Muscle of back (tissue), 11 donors: ENCODE results near the gene ITPR1. TPM values are rescaled to one million over a fixed set of nuclear protein-coding genes. Genes with fewer than 3 reads are reported as not detected.

Source experiments
- DNase-seq, 3 donors: peaks; one replicate each; pipeline versions ENCODE4 v3.0.0 to v3.0.0-alpha.2; 2013
- polyA plus RNA-seq, 10 donors: library from polyadenylated mRNA; unstranded; fragments of 120-200 nt; gene quantifications; one replicate each; pipeline ENCODE4 v1.2.1, GENCODE V29; 2013; ENCODE audit not compliant: insufficient read length in 10 of 10

Gene ITPR1
- polyA plus RNA-seq, 10 donors, result 16.2 to 25.2 (median 20.5) TPM

DNA sequence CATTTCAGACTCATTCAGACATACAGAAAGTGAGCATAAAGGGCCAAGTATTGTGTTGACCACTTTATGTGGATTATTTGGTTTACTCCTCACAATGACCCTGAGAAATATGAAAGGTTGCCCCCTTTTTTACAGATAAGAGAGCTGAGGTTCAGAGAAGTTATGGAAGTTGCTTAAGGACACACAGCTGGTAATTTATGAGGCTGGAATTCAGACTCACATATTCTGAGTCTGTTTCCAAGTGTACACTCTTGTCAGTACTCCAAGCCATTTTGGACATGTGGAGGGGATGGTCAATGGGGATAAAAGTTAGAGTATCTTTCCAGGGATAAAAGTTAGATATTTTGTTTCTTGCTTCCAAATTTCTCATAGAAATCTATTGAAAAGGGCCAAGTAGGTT, 15.9 kb downstream of the ITPR1 start:
- DNase-seq, result no peak

DNA sequence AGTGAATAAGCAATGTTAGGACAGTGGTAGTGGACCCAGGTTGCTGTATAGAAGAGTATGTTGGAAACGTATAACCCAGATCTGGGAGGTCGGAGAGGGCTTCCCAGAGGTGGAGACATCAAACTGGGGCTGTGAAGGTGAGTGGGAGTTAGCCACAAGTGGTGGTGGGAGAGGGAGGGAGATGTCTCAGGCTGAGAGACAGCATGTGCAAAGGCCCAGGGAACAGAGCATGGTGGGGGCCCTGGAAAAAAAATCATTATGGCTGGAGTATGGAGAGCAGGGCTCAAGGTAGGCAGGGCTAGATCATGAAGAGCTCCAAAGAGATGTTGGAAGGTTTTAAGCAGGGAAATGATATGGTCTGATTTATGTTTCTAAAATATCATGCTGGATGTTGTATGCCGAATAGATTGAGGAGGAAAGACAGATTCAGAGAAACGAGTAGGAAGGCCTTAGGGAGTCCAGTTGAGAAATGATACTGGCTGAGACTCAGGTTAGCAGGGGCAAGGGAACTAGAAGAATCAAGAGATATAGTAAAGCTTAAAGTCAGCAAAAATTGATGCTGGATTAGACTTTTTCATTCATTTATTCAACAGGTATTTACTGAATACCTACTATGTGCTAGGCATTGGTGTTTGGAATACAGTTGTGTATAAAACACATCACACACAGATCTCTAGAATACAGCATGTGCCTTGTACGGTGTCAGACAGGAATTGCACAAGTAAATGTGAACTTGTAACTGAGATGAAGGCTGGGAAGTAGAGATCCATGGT, 17.0 kb downstream of the ITPR1 start:
- no peak for DNase-seq

GRCh38 chr3:4511491-4512262, 18.5 kb downstream of the ITPR1 start:
- DNase-seq, result no peak

DNA sequence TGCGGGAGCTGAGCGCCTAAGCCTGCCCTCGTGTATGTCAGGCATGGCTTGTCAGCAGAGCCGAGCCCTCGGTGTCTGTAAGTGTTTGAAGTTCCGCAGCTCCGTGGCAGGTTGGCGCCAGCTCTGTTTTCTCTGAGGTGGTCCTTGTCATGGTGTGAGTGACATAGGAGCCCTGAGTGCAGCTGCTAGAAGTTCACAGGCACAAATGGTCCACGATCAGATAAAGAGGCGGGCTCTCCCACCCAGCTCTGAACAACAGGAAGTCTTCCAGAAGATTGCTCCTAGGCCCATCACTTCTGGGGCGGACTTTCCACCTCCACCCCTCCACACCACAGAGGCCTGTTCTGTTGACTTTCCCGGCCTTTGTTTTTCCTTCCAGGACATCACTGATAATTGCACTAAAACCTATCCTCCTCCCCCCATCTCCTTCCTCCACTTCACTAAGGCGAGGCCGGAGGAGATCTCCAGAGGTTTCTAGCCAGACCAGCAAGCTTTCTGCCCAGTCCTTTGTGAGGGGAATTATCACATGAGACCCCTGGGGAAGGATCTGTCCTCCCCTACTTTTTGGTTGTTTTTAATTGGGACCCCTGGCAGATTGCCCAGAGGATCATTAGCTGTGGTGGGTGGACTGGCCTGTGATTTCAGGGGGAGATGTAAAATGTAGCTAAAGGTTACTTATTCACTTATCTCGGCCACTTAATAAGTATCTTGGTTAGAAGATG, 19.9 kb downstream of the ITPR1 start:
- DNase-seq, result no peak

DNA sequence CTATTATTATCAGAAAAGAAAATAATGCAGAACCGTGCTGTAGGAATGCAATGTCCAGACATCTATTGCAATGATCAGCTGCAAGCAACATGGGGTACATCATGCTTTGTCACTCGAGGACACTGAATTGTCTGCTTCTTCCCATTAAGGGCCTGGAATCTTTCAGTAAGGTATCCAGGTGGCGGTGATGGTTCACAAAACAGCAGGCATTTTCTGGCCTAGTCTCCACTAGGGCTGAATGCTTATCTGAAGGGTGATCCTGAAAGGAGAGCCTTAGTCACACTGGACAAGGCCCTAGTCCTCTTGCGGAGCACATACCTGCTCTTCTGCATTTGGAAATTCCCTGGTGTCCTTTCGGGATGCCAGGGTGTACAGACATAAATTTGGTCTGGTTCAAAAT, 21.2 kb downstream of the ITPR1 start:
- no peak for DNase-seq

DNA sequence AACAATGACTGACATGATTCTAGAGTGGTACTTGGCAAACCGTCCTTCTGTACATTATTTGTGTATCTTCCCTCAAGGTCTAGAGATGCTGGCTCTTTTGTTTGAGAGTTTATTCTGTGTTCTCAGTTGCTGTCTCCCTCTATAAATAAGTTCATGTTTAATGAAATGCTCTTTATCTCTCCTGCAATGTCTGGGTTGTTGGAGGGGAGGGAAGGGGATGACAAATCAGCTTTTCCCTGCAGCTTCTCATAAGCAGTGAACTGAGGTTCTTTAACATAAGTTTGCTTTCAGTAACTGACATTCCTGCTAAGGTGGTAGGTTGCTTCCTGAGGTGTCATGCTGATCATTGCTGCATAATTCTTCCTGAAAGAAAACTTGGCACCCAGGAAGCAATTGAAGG, 21.8 kb downstream of the ITPR1 start:
- no peak for DNase-seq

GRCh38 chr3:4515916-4516579, 22.9 kb downstream of the ITPR1 start:
- peak in 1 of 3 donors; percentile 63 for DNase-seq

DNA sequence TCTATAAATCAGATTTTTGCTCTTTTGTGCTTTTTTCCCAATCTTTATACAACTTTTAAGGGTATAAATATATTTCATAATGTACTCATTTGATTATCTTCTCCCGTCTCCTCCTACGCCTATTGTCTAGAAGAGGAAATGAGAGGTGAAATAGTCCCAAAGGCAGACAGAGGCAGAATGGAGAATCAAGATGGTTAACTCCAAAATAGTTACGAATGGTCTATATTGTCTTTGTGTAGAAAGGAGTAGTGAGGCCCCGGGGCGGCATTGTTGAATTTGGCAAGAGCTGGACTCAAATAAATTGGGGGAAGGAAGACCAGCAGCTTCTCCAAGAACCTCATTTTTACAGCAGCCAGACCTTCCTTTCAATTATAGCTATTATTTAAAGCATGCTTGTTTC, 23.9 kb downstream of the ITPR1 start:
- DNase-seq, result no peak

GRCh38 chr3:4517643-4518311, 24.6 kb downstream of the ITPR1 start:
- DNase-seq, result no peak

DNA sequence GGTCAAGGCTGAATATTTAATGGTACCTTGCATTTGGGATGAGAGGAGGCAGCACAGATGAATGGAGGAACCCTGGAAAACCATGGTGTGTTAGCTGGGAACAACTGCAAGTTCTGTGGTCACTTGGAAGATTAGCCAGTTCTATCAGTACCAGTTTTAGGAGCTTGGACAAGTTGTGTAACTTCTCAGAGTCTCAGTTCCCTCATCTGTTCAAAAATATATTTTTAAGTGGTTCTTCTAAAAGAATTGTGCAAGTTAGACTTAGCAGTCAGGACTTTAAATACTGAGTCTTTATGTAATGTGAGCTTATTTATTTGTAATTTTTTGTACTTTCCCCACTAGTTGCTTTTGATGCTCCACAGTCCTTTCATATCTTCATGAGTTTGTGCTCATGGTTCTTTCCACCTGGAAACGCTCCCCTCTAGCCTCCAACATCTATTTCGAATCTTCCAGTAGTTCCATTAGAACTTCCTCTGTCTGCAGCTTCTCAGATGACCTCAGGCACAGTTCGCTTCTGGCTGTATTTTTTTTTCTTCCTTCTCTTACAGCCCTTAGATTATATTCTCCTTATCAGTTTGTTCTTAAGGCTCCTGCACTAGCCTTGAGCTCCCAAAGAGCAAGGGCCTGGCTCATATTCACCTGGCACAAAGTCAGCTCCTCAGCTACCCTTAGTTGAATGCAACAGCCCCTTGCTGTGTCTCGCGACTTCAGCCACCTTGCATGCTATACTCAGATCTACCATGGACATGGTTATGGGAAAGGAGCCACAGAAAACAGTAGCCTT, 27.1 kb downstream of the ITPR1 start:
- no peak for DNase-seq

- no peak for DNase-seq
Measured at GRCh38 chr3:4522947-4523346, 29.8 kb downstream of the ITPR1 start.

DNA sequence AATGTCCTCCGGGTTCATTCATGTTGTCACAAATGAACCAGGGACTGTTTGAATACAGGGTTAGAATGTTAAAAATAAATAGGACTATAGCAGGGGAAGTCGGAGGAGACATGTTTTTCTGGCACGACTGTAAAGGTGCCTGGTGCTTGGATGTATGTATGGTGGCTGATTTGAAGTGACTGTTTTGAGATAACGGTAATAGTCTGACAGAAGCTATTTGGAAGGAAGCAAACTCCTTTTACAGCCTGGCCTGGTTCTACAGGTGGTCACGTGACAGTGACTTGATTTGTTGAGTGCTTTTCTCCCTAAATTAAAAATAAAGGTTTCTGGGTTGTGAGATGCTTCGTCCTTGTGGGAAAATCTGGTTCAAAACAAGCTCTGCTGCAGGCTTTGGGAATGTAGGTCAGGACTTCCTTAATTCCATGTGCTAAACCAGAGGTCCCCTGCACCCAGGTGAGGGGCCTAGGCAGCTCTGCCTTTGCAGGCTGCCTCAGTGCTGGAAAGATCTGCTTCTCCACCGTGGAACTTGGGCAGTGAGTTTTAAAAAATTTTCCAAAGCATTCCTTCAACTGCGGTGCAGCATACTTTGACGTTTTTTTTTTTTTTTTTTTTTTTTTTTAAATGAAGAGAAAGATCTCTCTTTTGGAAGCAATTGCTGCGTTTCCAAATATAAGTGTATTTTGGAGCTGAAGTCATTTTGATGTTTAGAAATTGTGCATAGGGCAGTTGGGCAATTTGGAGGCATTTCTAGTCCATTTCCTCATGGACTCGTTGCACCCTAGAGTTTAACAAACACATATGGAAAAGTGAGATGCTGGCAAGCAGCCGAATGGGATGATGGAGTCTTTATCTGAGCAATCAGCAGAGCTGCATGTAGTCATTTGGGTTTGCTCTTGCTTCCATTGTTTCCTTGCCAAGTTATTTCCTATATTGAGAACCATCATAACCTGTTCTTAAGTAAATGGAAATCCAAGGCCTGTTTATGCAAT, 30.9 kb downstream of the ITPR1 start:
- peak in 2 of 3 donors; percentile 58 to 82 for DNase-seq

- no peak for DNase-seq
Measured at GRCh38 chr3:4525560-4526223, 32.5 kb downstream of the ITPR1 start.

GRCh38 chr3:4528320-4528719, 35.2 kb downstream of the ITPR1 start:
- DNase-seq, result no peak

DNA sequence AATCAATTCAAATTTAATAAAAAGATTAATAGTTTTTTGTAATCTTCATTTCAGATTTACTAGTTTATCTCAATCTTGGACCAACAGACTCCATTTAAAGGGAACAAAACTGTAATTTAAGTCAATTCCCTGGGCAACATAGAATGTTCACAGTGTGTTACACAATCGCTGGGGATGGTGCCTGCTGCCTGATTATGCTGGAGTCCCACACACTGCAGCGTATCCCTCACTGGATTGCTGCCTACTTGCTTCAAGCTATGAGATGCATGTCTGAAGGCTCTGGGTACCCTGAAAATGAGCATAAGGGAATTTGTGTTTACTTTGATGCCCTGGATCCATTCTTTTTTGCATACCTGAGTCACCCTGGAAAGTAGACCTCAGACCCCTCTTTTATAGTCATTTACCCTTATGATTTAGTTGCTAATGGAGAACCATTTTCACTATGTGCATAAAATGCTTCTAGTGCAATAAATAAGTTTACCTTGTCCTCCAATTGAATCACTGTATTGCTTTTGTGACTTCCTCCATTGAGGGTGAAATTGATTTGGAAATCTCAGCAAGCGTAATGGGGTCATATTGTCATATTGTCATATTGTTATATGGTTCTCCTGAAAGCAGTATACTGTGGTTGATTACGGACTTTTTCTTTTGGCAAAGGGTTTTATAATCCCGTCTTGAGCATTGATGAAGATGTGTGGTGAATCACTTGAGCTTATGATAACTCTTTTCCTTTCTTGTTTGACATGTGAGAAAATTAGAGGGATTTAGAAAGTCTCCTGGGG, 35.9 kb downstream of the ITPR1 start:
- DNase-seq, result no peak

DNA sequence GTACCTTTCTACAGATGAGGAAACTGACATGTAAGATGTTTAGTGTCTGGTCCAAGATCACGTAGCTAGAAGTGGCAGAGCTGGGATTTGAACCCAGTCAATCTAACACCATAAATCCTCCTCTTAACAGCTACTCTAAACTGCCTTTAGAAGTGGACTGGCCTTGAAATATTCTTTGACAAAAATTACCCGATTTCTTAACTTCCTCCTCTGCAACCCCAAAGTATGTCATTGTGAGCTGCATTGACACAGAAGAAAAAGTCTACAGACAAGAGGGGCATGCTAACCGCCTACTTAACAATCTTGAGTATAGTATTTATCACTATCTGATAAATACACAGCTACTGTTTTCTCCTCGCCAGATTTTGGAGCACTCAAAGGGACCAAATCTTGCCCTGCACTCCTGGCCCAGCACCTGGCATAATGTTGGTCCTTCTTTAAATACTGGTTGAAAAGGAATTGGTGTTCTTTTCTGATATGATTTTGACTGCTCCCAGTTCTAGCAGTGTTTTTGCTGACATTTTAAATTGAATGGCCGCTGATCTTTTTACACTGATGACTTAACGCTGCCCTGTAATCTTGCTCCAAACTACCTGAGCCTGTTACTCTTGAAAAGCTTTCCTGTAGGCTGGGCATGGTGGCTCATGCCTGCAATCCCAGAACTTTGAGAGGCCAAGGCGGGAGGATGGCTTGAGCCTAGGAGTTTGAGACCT, 36.9 kb downstream of the ITPR1 start:
- no peak for DNase-seq

- no peak for DNase-seq
Measured at GRCh38 chr3:4531478-4532025, 38.4 kb downstream of the ITPR1 start.
